ENCODE results near the gene NRCAM. TPM values are rescaled to one million over a fixed set of nuclear protein-coding genes. Genes with fewer than 3 reads are reported as not detected.

The NRCAM gene
- total and polyA plus RNA-seq, 12 donors = 0.08 to 1.3 (median 0.38) TPM

DNA sequence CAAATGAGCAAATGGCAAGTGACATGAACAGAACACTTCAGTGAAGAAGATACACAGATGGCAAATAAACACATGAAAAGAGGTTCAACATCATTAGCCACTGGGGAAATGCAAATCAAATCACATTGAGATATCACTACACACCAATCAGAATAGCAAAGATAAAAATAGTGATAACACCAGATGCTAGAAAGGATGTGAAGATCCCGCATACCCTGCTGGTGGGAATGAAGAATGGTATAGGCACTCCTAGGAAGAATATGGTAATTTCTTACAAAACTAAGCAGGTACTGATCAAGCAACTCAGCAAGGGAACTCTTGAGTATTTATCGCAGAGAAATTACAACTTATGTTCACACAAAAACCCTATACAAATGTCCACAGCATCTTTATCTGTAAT is 337.3 kb downstream of the NRCAM start:
- 92 to 94% methylated on average over 2 of the region's 2 CpGs for WGBS, 2 donors
- Histone ChIP-seq H3K27me3 (no peaks in the 10 kb centered on the region), H3K27ac (no peak overlapping the region), H3K36me3 (no peaks in the 10 kb centered on the region), H3K4me1 (peaks cover 0 to 17% (median 2%) of the 10 kb centered on the region in 9 donors), H3K9me3 (no peaks in the 10 kb centered on the region), H3K4me3 (no peak overlapping the region)
- TF ChIP-seq, protein P1, sequence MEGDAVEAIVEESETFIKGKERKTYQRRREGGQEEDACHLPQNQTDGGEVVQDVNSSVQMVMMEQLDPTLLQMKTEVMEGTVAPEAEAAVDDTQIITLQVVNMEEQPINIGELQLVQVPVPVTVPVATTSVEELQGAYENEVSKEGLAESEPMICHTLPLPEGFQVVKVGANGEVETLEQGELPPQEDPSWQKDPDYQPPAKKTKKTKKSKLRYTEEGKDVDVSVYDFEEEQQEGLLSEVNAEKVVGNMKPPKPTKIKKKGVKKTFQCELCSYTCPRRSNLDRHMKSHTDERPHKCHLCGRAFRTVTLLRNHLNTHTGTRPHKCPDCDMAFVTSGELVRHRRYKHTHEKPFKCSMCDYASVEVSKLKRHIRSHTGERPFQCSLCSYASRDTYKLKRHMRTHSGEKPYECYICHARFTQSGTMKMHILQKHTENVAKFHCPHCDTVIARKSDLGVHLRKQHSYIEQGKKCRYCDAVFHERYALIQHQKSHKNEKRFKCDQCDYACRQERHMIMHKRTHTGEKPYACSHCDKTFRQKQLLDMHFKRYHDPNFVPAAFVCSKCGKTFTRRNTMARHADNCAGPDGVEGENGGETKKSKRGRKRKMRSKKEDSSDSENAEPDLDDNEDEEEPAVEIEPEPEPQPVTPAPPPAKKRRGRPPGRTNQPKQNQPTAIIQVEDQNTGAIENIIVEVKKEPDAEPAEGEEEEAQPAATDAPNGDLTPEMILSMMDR (IDR thresholded peaks at IDR 0.05) = no peak
- no peak for ATAC-seq
- no peak for DNase-seq
- intact Hi-C loops (cut with DNase I) = no loop called here

DNA sequence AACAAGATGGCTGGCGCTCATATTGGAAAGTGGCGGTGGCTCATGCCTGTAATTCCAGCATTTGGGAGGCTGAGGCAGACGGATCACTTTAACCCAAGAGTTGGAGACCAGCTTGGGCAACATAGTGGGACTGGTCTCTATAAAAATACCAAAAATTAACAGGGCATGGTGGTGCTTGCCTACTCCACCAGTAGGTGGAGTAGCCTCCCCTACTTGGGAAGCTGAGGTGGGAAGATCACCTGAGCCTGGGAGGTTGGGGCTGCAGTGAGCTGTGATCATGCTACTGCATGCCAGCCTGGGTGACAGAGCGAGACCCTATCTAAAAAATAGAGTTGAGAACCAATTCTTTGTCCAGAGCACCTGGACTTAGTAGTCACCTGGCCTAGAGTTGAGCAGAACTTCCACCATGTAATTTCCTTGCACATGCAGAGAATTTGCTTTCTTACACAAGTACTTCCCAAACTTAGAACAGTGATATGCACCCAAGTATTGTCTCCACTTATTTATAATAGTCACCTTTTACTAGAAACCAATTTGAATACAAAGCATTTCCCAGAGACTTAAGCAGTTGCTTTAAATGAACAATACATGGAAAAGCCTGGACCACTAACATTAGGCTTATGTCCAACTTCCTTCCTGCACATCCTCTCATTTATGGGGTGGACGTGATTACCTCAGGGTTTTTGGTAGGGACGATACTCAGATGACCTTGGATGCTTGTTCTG is 342.0 kb downstream of the NRCAM start:
- intact Hi-C loops (cut with DNase I) = loop anchor here in 1 of 10 donors (5.0 kb wide), 1 partner anchor 33 kb away; no protein-coding TSS in a partner anchor
- DNase-seq (peak in 1 of 2 donors; percentile 21), ATAC-seq (peak; percentile 58 to 92 (median 82))
- H3K27ac ChIP-seq = peak overlapping the region; percentile 42 to 87 (median 62)
- TF ChIP-seq, protein P1 (IDR thresholded peaks at IDR 0.05) = peak in 6 of 9 donors; percentile 7 to 36 (median 28)
- no peaks in the 10 kb centered on the region for H3K36me3 ChIP-seq
- H3K9me3 ChIP-seq = no peaks in the 10 kb centered on the region
- no peak overlapping the region for H3K4me3 ChIP-seq
- no peaks in the 10 kb centered on the region for H3K27me3 ChIP-seq
- H3K4me1 ChIP-seq = peaks cover 0 to 27% (median 3%) of the 10 kb centered on the region in 9 donors
- 77 to 82% methylated on average over 6 of the region's 6 CpGs for WGBS, 2 donors

DNA sequence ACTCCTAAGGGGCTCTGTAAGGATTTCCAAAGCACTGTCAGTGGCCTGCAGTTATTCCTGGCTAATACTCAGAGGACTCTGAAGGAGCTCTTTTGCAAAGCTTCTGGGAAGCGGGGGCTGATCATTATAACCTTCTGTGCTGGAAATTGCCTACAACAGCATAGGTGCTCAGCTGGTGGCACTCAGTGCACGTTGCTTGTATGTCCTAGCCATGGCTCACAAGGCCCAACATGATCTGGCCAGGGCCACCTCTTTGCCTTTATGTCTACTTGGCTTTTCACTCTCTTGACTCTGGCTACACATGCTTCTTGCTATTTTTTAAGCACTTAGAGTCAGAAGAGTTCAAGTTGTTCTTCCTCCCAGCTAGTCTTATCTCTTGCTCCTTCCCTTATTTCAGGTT is 343.6 kb downstream of the NRCAM start:
- DNase-seq (no peak), ATAC-seq (no peak)
- H3K9me3 ChIP-seq = no peaks in the 10 kb centered on the region
- WGBS, 2 donors = 81 to 86% methylated on average over 2 of the region's 2 CpGs
- peak overlapping the region in 5 of 10 donors; percentile 11 to 87 (median 77) for H3K27ac ChIP-seq
- no peak overlapping the region for H3K4me3 ChIP-seq
- H3K27me3 ChIP-seq = no peaks in the 10 kb centered on the region
- intact Hi-C loops (cut with DNase I) = loop anchor here in 1 of 10 donors (5.0 kb wide), 1 partner anchor 35 kb away; no protein-coding TSS in a partner anchor
- no peaks in the 10 kb centered on the region for H3K36me3 ChIP-seq
- TF ChIP-seq, protein P1 (IDR thresholded peaks at IDR 0.05) = no peak
- peaks cover 0 to 27% (median 3%) of the 10 kb centered on the region in 9 donors for H3K4me1 ChIP-seq

DNA sequence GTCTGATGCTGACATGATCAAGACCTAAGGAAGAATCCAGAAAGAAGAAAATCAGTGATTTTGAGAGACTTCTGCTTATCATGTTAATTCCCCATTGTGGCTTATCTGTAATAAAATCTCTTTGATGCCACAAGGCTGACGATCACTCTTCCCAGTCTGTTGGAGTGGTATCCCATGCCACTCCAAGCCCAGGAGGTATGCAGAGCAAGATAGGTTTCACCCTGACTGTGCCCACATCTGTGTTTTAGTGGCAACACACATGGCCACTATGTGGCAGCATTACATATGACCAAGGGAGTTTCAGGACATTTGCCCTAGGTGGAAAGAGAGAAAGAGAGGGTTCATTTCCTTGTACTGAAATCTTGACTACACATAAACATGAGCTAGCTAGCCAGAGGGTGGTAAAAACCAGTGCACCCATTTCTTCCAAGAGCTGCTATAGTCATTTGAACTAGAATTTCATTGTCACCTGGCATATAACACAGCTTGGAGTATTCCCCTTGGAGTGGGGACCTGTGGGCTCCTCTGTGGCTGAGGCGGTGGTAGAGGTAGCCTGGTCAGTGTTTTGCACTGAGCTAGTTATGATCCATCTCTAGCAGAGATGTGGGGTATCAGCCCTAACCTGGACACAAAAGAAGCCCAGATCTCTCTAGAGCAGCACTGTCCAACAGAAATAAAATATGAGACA is 346.9 kb downstream of the NRCAM start:
- H3K27me3 ChIP-seq = no peaks in the 10 kb centered on the region
- intact Hi-C loops (cut with DNase I) = loop anchor here in 4 of 10 donors (2.0 to 10.0 kb wide), 4 partner anchors 33 to 215 kb away; partner anchors contain the start of gene DLD (in 1 of the 4)
- H3K4me1 ChIP-seq = peaks cover 0 to 19% (median 3%) of the 10 kb centered on the region in 9 donors
- no peak overlapping the region for H3K27ac ChIP-seq
- no peak overlapping the region for H3K4me3 ChIP-seq
- peak in 3 of 8 donors; percentile 19 to 44 (median 35) for ATAC-seq
- no peak for DNase-seq
- TF ChIP-seq, protein P1 (IDR thresholded peaks at IDR 0.05) = peak in 6 of 9 donors; percentile 32 to 60 (median 47)
- H3K36me3 ChIP-seq = no peaks in the 10 kb centered on the region
- WGBS, 2 donors = 64 to 68% methylated on average over 2 of the region's 2 CpGs
- H3K9me3 ChIP-seq = no peaks in the 10 kb centered on the region
